GM19468 (cell line): ENCODE measurements around the gene DLEU7.

Experiments
- ATAC-seq: cut with Tn5 transposase; IDR thresholded peaks from one replicate; pipeline ENCODE4 v1.9.1; 2021; ENCODE audit warnings: mild to moderate bottlenecking, moderate library complexity, moderate number of reproducible peaks; ENCODE audit not compliant: unreplicated experiment; ENCODE audit errors: extremely low read depth

DLEU7 gene

GRCh38 chr13:50844084-50844875 lies 788 bp upstream of the DLEU7 start:
- ATAC-seq, result no peak

GRCh38 chr13:50842990-50843256 lies 569 bp downstream of the DLEU7 start:
- ATAC-seq, result no peak

GRCh38 chr13:50842251-50842989 lies 1.1 kb downstream of the DLEU7 start:
- no peak for ATAC-seq

GRCh38 chr13:50841786-50842185 lies 1.7 kb downstream of the DLEU7 start:
- no peak for ATAC-seq

- ATAC-seq, result no peak
Observed at GRCh38 chr13:50840284-50840683, 3.2 kb downstream of the DLEU7 start.

GRCh38 chr13:50839828-50840227 lies 3.7 kb downstream of the DLEU7 start:
- no peak for ATAC-seq

- ATAC-seq, result no peak
Observed at GRCh38 chr13:50838701-50839100, 4.8 kb downstream of the DLEU7 start.

GRCh38 chr13:50838031-50838430 lies 5.5 kb downstream of the DLEU7 start:
- no peak for ATAC-seq

GRCh38 chr13:50831512-50831911 lies 12.0 kb downstream of the DLEU7 start:
- ATAC-seq, result no peak

- no peak for ATAC-seq
Observed at GRCh38 chr13:50829896-50830295, 13.6 kb downstream of the DLEU7 start.

- ATAC-seq, result no peak
Observed at GRCh38 chr13:50829226-50829625, 14.3 kb downstream of the DLEU7 start.

GRCh38 chr13:50826035-50826434 lies 17.5 kb downstream of the DLEU7 start:
- no peak for ATAC-seq

- ATAC-seq, result no peak
Observed at GRCh38 chr13:50812242-50812641, 31.2 kb downstream of the DLEU7 start.

GRCh38 chr13:50810998-50811397 lies 32.5 kb downstream of the DLEU7 start:
- peak; percentile 80 for ATAC-seq

- ATAC-seq, result no peak
Observed at GRCh38 chr13:50810468-50810867, 33.0 kb downstream of the DLEU7 start.

GRCh38 chr13:50809133-50810090 lies 34.1 kb downstream of the DLEU7 start:
- no peak for ATAC-seq

GRCh38 chr13:50805805-50806204 lies 37.7 kb downstream of the DLEU7 start:
- no peak for ATAC-seq

- peak; percentile 68 for ATAC-seq
Observed at GRCh38 chr13:50801087-50801931, 42.2 kb downstream of the DLEU7 start.

GRCh38 chr13:50800091-50800739 lies 43.3 kb downstream of the DLEU7 start:
- ATAC-seq, result no peak
